ES-I3 (cell line): ENCODE measurements around the gene TEAD1.

Experiments used
- H3K36me3 ChIP-seq: 2 replicates; pipeline ENCODE4 v1.6.1; 2013; ENCODE audit warnings: mild to moderate bottlenecking, low read length, control low read depth, moderate library complexity; ENCODE audit not compliant: insufficient read depth
- H3K4me1 ChIP-seq: 2 replicates; pipeline ENCODE4 v1.6.1; 2013; ENCODE audit warnings: mild to moderate bottlenecking, control low read depth, low read length; ENCODE audit not compliant: insufficient read depth
- H3K9ac ChIP-seq: 2 replicates; pipeline ENCODE4 v1.6.1; 2013; ENCODE audit warnings: low read depth, mild to moderate bottlenecking, low read length, moderate library complexity
- H3K9me3 ChIP-seq: 2 replicates; pipeline ENCODE4 v1.6.1; 2013; ENCODE audit warnings: mild to moderate bottlenecking, low read length, moderate library complexity; ENCODE audit not compliant: control insufficient read depth, insufficient read depth

Gene TEAD1

GRCh38 chr11:12834630-12835029 is 160.4 kb downstream of the TEAD1 start:
- H3K4me1 ChIP-seq = peaks cover 13% of the 10 kb centered on the region
- no peak overlapping the region for H3K9ac ChIP-seq
- H3K36me3 ChIP-seq = no peaks in the 10 kb centered on the region; the same call in 1 of the 2 replicates
- no peaks in the 10 kb centered on the region for H3K9me3 ChIP-seq

- Histone ChIP-seq H3K9me3 (no peaks in the 10 kb centered on the region), H3K9ac (no peak overlapping the region), H3K4me1 (peaks cover 7% of the 10 kb centered on the region), H3K36me3 (no peaks in the 10 kb centered on the region; the same call in 1 of the 2 replicates)
These were observed 161.1 kb downstream of the TEAD1 start for GRCh38 chr11:12835286-12835685.

- peaks cover 31% of the 10 kb centered on the region for H3K4me1 ChIP-seq
- no peak overlapping the region for H3K9ac ChIP-seq
- H3K9me3 ChIP-seq = no peaks in the 10 kb centered on the region
- H3K36me3 ChIP-seq = no peaks in the 10 kb centered on the region; the same call in 1 of the 2 replicates
These were observed 164.4 kb downstream of the TEAD1 start for GRCh38 chr11:12838463-12839123.

- Histone ChIP-seq H3K36me3 (no peaks in the 10 kb centered on the region), H3K9ac (no peak overlapping the region), H3K4me1 (peaks cover 47% of the 10 kb centered on the region), H3K9me3 (no peaks in the 10 kb centered on the region)
These were observed 166.8 kb downstream of the TEAD1 start for GRCh38 chr11:12840871-12841660.

GRCh38 chr11:12841946-12842630 is 167.9 kb downstream of the TEAD1 start:
- peaks cover 52% of the 10 kb centered on the region for H3K4me1 ChIP-seq
- H3K36me3 ChIP-seq = no peaks in the 10 kb centered on the region
- no peaks in the 10 kb centered on the region for H3K9me3 ChIP-seq
- no peak overlapping the region for H3K9ac ChIP-seq

GRCh38 chr11:12842933-12843636 is 168.9 kb downstream of the TEAD1 start:
- no peak overlapping the region for H3K9ac ChIP-seq
- no peaks in the 10 kb centered on the region for H3K9me3 ChIP-seq
- H3K4me1 ChIP-seq = peaks cover 52% of the 10 kb centered on the region
- no peaks in the 10 kb centered on the region for H3K36me3 ChIP-seq

- Histone ChIP-seq H3K9ac (no peak overlapping the region), H3K36me3 (no peaks in the 10 kb centered on the region), H3K4me1 (peaks cover 52% of the 10 kb centered on the region), H3K9me3 (no peaks in the 10 kb centered on the region)
These were observed 170.9 kb downstream of the TEAD1 start for GRCh38 chr11:12845163-12845562.

- Histone ChIP-seq H3K36me3 (no peaks in the 10 kb centered on the region), H3K9ac (no peak overlapping the region), H3K4me1 (peaks cover 46% of the 10 kb centered on the region), H3K9me3 (no peaks in the 10 kb centered on the region)
These were observed 171.6 kb downstream of the TEAD1 start for GRCh38 chr11:12845739-12846358.

GRCh38 chr11:12846786-12847615 is 172.8 kb downstream of the TEAD1 start:
- Histone ChIP-seq H3K36me3 (no peaks in the 10 kb centered on the region), H3K4me1 (peaks cover 34% of the 10 kb centered on the region), H3K9me3 (no peaks in the 10 kb centered on the region), H3K9ac (no peak overlapping the region)

- no peaks in the 10 kb centered on the region for H3K9me3 ChIP-seq
- peaks cover 21% of the 10 kb centered on the region for H3K4me1 ChIP-seq
- H3K36me3 ChIP-seq = no peaks in the 10 kb centered on the region
- H3K9ac ChIP-seq = no peak overlapping the region
These were observed 174.2 kb downstream of the TEAD1 start for GRCh38 chr11:12848413-12848812.

- Histone ChIP-seq H3K9ac (no peak overlapping the region), H3K36me3 (no peaks in the 10 kb centered on the region), H3K4me1 (no peaks in the 10 kb centered on the region; the same call in 1 of the 2 replicates), H3K9me3 (no peaks in the 10 kb centered on the region)
These were observed 179.1 kb downstream of the TEAD1 start for GRCh38 chr11:12853325-12853651.

GRCh38 chr11:12853652-12854296 is 179.6 kb downstream of the TEAD1 start:
- no peaks in the 10 kb centered on the region; the same call in 1 of the 2 replicates for H3K4me1 ChIP-seq

GRCh38 chr11:12854297-12854661 is 180.1 kb downstream of the TEAD1 start:
- no peaks in the 10 kb centered on the region for H3K9me3 ChIP-seq
- no peaks in the 10 kb centered on the region for H3K36me3 ChIP-seq
- no peak overlapping the region for H3K9ac ChIP-seq
- no peaks in the 10 kb centered on the region; the same call in 1 of the 2 replicates for H3K4me1 ChIP-seq

More at GRCh38 chr11:12853652-12854296, 179.6 kb downstream of the TEAD1 start:
- Histone ChIP-seq H3K9ac (no peak overlapping the region), H3K9me3 (no peaks in the 10 kb centered on the region), H3K36me3 (no peaks in the 10 kb centered on the region)
